ENCODE results near the gene SLC2A1.

- TF ChIP-seq CTCF (conservative IDR thresholded peaks at IDR 0.05): no peak
- no peak for TF ChIP-seq ZFX (IDR thresholded peaks at IDR 0.05)
Observed at GRCh38 chr1:42956739-42957138, 1.9 kb downstream of the SLC2A1 start.

Data from C4-2B (cell line).